HG03060 (cell line): Measurements from ENCODE around the gene PSEN1.

ENCODE experiments used
- ATAC-seq: cut with Tn5 transposase; IDR thresholded peaks from one replicate; pipeline ENCODE4 v1.9.1; 2021; ENCODE audit warnings: low read depth, moderate number of reproducible peaks; ENCODE audit not compliant: unreplicated experiment

Gene PSEN1

DNA sequence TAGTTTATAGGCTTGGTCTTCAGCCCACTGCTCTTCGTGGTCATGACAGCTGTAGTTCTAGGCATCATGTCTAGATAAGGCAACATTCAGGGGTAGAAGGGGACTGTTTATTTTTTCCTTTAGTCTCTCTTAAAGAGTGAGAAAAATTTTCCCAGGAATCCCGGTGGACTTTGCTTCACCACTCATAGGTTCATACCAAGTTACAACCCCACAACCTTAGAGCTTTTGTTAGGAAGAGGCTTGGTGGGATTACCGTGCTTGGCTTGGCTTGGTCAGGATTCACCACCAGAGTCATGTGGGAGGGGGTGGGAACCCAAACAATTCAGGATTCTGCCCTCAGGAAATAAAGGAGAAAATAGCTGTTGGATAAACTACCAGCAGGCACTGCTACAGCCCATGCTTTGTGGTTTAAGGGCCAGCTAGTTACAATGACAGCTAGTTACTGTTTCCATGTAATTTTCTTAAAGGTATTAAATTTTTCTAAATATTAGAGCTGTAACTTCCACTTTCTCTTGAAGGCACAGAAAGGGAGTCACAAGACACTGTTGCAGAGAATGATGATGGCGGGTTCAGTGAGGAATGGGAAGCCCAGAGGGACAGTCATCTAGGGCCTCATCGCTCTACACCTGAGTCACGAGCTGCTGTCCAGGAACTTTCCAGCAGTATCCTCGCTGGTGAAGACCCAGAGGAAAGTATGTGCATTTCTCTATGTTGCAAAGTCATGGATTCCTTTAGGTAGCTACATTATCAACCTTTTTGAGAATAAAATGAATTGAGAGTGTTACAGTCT is 75.1 kb downstream of the PSEN1 start:
- no peak for ATAC-seq

- ATAC-seq: no peak
Observed at GRCh38 chr14:73216030-73216429, 79.7 kb downstream of the PSEN1 start.

GRCh38 chr14:73217411-73217810 is 81.1 kb downstream of the PSEN1 start:
- no peak for ATAC-seq

- no peak for ATAC-seq
Observed at GRCh38 chr14:73220061-73220460, 83.8 kb downstream of the PSEN1 start.

- no peak for ATAC-seq
Observed at GRCh38 chr14:73220634-73221033, 84.3 kb downstream of the PSEN1 start.

DNA sequence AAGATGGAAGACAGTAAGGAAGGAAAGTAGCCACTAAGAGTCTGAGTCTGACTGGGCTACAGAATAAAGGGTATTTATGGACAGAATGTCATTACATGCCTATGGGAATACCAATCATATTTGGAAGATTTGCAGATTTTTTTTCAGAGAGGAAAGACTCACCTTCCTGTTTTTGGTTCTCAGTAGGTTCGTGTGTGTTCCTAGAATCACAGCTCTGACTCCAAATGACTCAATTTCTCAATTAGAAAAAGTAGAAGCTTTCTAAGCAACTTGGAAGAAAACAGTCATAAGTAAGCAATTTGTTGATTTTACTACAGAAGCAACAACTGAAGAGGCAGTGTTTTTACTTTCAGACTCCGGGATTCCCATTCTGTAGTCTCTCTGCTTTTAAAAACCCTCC is 85.6 kb downstream of the PSEN1 start:
- ATAC-seq: no peak

DNA sequence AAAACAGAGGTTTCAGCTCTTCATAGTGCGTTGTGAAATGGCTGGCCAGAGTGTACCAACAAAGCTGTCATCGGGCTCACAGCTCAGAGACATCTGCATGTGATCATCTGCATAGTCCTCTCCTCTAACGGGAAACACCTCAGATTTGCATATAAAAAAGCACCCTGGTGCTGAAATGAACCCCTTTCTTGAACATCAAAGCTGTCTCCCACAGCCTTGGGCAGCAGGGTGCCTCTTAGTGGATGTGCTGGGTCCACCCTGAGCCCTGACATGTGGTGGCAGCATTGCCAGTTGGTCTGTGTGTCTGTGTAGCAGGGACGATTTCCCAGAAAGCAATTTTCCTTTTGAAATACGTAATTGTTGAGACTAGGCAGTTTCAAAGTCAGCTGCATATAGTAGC is 86.7 kb downstream of the PSEN1 start:
- ATAC-seq: no peak

DNA sequence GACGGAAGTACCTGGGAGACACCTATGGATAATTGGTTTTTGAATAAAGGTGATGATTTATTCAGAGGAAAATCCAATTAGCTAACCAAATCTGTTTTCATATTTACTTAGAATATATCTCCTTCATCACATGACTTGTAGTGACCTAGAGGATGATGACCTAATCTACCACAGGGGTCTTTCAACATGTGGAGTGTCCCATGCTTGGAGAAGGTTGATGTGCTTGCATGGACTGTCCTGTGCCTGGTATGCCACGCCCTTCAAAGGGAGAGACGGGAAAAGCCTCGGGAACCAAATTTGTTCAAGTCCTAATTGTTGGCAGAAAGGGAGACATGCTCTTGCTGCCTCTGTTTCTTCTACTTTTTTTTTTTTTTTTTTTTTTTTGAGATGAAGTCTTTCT is 89.2 kb downstream of the PSEN1 start:
- ATAC-seq: no peak

DNA sequence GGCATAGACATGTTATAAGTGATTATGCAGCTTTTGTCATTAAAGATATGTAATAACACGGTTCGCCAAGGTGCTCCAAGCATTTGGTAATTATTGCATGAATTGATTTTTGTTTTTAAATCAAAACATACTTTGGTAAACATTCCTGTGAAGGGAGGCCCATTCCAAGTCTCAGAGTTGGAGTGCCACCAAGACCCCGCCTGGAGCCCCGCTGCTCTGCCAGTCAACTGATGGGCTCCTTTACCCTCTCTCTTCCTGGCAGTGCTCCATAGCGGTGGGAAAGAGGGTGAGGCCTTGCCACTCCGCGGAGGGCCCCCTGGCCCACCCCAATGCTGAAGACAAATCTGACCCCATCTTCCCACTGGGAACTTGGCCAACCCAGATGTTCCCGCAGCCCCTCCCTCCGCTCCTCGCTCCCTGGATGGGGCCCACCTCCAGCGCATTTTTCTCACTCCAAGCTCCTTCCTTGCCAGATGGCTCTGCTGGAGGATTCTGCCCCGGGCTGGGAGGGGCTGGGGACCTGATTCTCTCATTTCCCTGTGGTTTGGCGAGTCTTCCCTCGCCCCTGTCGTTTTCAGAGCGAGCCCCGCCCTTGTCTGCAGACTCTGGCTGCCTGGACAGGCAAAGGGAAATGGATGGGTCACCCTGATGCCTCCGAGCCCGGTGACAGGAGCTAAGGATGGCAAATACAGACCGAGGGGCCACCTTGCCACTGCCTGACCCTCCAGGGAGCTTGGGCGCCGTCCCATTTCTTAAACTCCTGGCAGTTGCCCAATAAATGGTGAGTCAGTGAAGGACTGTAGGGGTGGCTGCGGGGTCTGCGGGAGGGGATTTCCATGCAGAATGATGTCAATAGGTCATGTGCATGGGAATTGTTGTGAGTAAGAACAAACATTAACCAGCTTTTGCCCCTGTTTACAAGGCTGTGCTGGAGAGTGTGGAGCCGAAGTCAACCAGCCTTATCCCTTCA is 91.8 kb downstream of the PSEN1 start:
- ATAC-seq: no peak

DNA sequence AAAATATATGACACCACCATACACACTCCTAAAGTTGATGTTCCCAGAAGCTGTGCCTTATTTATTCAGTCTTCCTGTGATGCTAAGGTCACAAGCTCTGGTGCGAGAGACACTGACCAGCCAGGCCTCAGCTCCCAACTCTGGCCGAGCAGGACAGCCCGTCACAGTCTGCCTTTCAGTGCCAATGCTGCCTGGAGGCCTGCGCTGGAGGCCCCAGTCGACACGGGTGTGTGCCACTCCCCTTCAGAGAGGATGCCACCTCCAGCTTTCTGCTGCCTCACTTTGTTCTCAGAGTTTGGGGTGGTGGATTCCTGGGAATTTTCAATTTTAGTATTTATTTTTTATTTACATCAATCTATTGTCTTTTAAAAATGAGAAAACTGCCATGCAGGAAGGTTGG is 93.7 kb downstream of the PSEN1 start:
- ATAC-seq: no peak

- no peak for ATAC-seq
Observed at GRCh38 chr14:73231981-73232851, 95.9 kb downstream of the PSEN1 start.

DNA sequence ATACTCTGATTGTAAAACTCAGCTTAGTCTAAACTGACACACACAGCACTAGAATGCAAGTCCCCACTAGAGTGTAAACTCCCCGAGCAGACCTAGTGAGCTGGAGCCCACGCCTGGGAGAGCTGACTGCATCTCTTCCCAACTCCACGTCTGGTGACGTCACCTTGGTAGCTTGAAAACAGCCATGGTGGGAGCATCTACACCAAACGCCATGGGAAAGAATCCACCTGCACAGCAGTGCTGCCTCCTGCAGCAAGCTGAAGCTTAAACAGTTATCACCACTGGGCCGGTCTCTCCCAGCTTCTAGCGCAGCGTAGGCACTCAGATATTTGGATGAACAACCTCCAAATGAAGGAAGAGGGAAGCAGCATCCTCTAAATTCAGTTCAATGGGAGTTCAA is 96.7 kb downstream of the PSEN1 start:
- ATAC-seq: no peak

DNA sequence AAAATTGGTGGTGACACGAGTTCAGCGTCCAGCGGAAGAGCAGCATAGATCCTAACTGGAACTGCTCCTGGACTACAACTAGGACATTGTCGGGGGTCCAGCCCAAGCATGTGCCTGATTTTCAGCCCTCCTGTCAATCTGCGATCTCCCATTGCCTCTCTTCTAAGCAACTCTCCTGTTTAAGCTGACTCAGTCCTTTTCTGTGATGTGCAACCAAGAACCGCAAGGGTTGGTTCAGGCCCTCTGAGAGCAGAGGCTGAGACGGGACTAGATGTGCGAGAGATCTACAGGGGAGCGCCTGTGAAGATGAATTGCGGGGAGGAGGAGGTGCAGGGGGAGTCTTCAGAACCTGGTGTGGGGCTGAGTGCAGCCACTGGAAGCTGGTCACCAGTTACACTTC is 97.3 kb downstream of the PSEN1 start:
- ATAC-seq: no peak

DNA sequence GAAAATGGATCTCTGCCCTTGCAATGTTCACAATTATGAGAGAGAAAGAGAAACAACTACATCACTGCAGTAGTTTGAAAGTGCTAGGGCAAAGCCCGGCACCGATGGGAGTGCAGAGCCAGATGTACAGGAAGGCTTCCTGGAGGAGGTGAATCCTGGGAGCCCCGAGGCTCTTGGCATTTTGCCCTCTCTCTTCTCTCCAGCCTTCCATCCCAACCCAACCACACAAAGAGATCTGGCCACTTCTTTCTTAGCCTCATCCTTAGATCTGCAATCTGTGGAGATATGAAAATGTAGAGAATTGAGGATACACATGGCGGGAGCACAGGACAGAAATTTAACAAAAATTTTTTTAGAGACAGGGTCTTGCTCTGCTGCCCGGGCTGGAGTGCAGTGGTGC is 97.7 kb downstream of the PSEN1 start:
- ATAC-seq: no peak

- no peak for ATAC-seq
Observed at GRCh38 chr14:73234586-73235394, 98.5 kb downstream of the PSEN1 start.

GRCh38 chr14:73235531-73236155 is 99.3 kb downstream of the PSEN1 start:
- ATAC-seq: no peak

DNA sequence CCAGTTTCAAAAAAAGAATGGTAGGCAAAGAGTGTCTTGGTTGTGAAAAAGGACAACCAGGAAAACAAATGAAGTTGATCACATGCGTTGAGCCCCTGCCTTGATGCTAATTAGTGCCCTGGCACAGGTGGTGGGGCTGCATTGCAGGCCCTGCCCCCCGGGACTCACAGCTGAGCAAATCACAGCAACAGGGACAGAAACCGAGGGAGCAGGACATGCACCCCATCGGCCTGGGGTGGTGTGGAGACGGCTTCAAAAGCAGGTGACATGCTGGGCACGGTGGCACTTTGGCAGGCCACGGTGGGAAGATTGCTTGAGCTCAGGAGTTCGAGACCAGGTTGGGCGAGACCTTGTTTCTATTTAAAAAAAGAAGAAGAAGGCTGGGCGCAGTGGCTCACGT is 99.8 kb downstream of the PSEN1 start:
- ATAC-seq: no peak

- ATAC-seq: no peak
Observed at GRCh38 chr14:73236752-73237218, 100.5 kb downstream of the PSEN1 start.

DNA sequence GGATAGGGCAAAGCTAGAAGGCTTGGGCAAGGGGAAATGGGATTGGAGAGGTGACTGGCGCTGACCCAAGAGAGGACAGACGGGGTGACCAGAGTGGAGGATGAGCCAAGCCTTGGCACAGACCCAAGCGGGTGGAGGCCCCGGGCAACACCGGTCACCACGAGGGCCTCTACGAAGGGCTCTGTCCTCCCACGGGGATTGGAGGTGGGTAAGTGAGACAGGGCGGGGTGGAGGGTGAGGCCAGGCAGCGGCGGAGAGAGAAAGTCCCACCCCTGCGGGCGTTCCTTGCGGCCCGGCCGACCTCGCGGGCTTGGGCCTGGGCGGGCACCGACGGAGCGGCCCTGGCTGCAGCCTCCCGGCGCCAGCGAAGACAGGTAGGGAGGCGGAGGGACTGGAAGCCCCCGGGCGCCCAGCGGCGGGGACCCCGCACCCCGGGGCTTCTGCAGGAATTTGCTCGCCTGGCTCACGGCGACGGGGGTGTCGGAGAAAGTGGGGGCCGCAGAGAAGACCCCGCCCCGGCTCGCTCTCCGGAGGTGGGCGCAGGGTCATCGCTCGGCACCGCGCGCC is 101.0 kb downstream of the PSEN1 start, which contains the start of gene PAPLN:
Gene PAPLN, plus strand, starts transcription at position 288 of the 567 bp plus-strand sequence. CDS start 2,273 bp downstream, outside the sequence.
- no peak for ATAC-seq
